ENCODE measurements around the gene POLR3E.
A peak's percentile ranks its signal among the peaks of the same experiment; 100 is the strongest.
"Not testable (repeated sequence)": the region's sequence is repeated elsewhere in the genome, so short reads cannot be mapped to it uniquely, and the experiment has no call there.

POLR3E gene

DNA sequence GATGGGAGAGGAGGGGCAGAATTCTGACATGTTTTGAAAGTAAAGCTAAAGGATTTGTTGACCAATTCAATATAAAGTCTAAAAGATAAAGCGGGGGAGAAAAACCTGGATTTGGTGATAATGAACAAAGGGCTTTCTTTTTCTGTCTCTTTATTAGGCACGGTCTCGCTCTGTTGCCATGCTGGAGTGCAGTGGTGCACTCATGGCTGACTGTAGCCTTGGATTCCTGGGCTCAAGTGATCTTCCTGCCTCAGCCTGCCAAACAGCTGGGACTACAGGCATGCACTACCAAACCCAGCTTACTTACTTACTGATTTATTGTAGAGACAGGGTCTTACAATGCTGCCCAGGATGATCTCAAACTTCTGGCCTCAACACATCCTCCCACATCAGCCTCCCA, 69.7 kb downstream of the POLR3E start:
- Histone ChIP-seq H3K9me3 (ENCODE audit: control insufficient read depth, low read length) (no peaks in the 10 kb centered on the region), H3K9ac (ENCODE audit: low read length) (no peak overlapping the region), H3K27me3 (ENCODE audit: control insufficient read depth, insufficient read depth, low read length) (no peaks in the 10 kb centered on the region), H3K36me3 (ENCODE audit: control insufficient read depth, insufficient read depth, low read length) (peaks cover 6% of the 10 kb centered on the region), H3K4me1 (ENCODE audit: control insufficient read depth, insufficient read depth, low read length) (peaks cover 47% of the 10 kb centered on the region), H3K4me3 (ENCODE audit: low read length) (no peak overlapping the region)

DNA sequence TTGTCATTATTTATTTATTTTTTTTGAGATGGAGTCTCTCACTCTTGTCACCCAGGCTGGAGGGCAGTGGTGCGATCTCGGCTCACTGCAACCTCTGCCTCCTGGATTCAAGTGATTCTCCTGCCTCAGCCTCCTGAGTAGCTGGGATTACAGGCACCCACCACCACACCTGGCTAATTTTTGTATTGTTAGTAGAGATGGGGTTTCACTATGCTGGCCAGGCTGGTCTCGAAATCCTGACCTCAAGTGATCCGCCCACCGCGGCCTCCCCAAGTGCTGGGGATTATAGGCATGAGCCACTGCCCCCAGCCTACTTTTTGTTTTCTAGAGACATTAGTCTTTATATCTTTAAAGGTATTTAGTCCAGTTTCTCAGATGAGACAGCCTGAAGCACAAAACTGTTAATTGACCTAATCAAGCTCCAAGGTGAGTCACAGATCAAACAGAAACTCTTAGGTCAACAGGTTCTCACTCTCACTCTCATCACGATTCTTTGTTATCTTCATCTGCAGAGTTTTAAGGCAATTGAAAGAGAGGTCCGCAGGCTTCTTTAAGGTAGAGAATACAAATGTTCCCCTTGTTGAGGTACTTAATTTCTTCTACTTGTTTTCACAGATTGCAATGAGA, 71.1 kb downstream of the POLR3E start:
- not testable (repeated sequence) for H3K4me3 ChIP-seq (ENCODE audit: low read length); H3K36me3 ChIP-seq (ENCODE audit: control insufficient read depth, insufficient read depth, low read length); H3K27me3 ChIP-seq (ENCODE audit: control insufficient read depth, insufficient read depth, low read length); H3K9ac ChIP-seq (ENCODE audit: low read length); H3K9me3 ChIP-seq (ENCODE audit: control insufficient read depth, low read length)
- H3K4me1 ChIP-seq (ENCODE audit: control insufficient read depth, insufficient read depth, low read length): peaks cover 61% of the 10 kb centered on the region

DNA sequence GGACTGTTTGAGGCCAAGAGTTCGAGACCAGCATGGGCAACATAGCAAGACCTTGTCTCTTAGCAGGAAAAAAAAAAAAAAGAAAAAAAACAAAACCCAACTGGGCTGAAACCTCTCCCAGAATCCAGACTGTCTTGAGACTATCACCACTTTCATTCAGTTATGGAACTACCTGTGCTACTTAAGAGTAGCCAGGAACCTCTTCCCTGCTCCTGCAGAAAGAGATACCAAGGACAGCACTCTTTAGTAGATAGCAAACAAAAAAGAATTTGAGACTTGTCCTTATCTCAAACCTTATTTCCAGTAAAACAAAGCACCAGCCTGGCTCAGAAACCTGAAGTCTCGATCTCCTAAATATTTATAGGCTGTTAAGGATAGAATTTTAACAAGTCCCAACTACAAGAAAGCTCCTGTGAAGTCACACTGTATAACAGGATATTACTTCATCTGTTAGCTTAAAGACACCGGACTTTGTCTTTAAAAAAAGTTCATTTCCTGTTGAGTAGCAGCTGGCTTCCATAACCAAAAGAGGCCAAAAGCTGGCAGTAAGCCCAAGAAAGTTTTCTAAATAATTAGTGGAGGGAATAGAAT, 72.1 kb downstream of the POLR3E start:
- Histone ChIP-seq H3K9me3 (ENCODE audit: control insufficient read depth, low read length) (no peaks in the 10 kb centered on the region), H3K4me3 (ENCODE audit: low read length) (no peak overlapping the region), H3K4me1 (ENCODE audit: control insufficient read depth, insufficient read depth, low read length) (peaks cover 61% of the 10 kb centered on the region), H3K27me3 (ENCODE audit: control insufficient read depth, insufficient read depth, low read length) (no peaks in the 10 kb centered on the region), H3K9ac (ENCODE audit: low read length) (no peak overlapping the region), H3K36me3 (ENCODE audit: control insufficient read depth, insufficient read depth, low read length) (peaks cover 6% of the 10 kb centered on the region)

DNA sequence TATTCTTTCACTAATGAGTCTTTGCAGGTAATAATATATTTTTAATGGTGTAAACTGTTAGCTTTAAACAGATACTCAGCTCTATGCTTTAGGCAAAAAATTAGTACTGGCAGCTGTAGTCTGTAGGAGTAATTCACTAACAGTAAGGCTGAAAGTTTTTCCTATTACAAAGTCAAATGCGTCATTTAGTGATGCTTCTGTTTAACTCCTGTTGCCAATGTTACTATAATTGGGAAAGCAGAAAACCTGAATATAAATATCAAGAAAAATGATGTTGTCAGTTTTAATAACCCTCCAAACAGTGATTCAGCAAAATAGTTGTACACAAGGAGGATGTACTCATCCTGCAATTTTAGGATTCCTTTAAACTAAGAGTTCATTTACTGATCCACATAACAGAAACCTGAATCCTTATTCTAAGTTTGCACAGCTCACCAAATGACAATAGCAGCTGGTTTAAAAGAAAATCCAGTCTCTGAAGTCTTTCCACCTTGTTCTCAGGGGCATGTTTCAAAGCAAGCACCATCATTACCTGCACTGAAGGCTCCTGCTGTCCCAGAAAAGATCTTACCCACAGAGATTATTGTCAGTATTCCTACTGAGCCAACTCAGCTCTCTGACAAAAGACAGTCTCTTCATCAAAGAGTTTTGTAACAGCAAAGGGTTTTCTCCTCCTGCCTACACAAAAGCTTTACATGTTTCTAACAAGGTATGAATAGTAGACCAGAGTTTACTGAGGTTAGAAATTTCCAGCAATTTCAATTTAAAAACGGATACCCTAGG, 73.0 kb downstream of the POLR3E start:
- peaks cover 61% of the 10 kb centered on the region for H3K4me1 ChIP-seq (ENCODE audit: control insufficient read depth, insufficient read depth, low read length)
- no peak overlapping the region for H3K9ac ChIP-seq (ENCODE audit: low read length)

DNA sequence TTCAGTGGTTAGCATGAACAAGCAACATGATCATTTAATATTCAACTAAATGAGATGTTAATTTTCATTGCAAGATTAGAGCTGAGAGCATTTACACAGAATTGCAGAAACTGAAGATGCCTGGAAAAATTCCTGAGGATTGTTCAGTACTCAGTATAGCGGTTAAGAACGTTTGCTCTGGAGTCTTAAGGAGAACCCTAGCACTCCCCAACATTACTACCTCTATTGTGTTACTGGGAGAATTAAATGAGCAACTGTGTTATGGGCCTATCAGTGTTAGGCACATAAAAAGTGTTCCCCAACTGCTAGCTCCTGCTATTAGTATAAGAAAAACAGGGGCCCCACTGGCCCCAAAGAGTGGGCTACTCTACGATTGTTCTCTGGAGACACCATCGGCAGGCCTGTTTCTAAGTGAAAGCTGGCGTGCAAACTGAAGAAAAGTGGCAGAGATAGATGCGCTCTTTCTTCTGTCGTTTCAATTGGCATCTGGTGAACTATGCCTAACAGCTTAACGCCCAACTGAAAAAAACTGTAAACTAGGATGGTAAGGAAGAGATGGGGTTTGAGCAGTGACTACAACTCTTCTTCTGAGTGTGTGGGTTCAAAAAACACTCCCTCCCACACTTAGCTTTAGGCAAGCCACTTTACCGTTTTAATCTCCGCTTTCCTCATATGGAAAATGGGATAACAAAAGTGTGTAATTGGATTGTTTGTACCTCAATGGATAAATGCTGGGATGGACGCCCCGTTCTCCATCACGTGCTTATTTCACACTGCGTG, 75.9 kb downstream of the POLR3E start:
- Histone ChIP-seq H3K9me3 (ENCODE audit: control insufficient read depth, low read length) (no peaks in the 10 kb centered on the region), H3K27me3 (ENCODE audit: control insufficient read depth, insufficient read depth, low read length) (no peaks in the 10 kb centered on the region), H3K9ac (ENCODE audit: low read length) (peak overlapping the region; percentile 89), H3K36me3 (ENCODE audit: control insufficient read depth, insufficient read depth, low read length) (no peaks in the 10 kb centered on the region), H3K4me1 (ENCODE audit: control insufficient read depth, insufficient read depth, low read length) (peaks cover 49% of the 10 kb centered on the region), H3K4me3 (ENCODE audit: low read length) (peak overlapping the region; percentile 60)

More for the DNA sequence above, 73.0 kb downstream of the POLR3E start:
- H3K27me3 ChIP-seq (ENCODE audit: control insufficient read depth, insufficient read depth, low read length): no peaks in the 10 kb centered on the region
- peaks cover 6% of the 10 kb centered on the region for H3K36me3 ChIP-seq (ENCODE audit: control insufficient read depth, insufficient read depth, low read length)
- H3K4me3 ChIP-seq (ENCODE audit: low read length): no peak overlapping the region
- H3K9me3 ChIP-seq (ENCODE audit: control insufficient read depth, low read length): no peaks in the 10 kb centered on the region

DNA sequence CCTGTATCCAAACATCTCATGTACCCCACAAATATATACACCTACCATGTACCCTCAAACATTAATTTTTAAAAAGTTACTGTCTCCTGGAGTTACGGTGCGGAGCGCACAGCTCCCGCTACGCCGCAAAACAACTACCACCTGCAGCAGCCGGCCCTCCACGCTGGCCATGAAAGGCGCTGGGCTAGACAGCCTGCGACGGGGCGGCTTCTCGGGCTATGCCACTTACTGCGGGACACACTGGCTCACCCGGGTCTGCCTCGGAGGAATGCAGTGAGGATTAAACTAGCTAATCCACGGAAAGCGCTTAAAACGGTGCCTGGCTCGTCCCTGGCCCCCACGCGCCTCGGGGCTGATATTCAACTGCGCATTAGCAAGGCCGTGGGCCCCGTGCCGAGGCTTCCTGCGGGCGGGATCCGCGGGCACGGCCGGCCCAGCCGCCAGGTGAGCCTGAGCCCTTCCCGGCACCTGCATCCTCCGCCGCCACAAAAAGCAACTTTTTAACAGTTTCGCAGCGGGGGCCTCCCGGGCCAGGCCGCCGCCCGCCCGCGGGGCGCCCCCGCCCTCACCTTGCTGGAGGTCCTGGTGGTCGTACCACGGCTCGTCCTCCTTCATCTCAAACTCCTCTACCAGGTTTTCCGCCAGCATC, 76.6 kb downstream of the POLR3E start:
- H3K4me3 ChIP-seq (ENCODE audit: low read length): peak overlapping the region; percentile 60
- no peaks in the 10 kb centered on the region for H3K9me3 ChIP-seq (ENCODE audit: control insufficient read depth, low read length)
- H3K27me3 ChIP-seq (ENCODE audit: control insufficient read depth, insufficient read depth, low read length): no peaks in the 10 kb centered on the region
- no peaks in the 10 kb centered on the region for H3K36me3 ChIP-seq (ENCODE audit: control insufficient read depth, insufficient read depth, low read length)
- H3K4me1 ChIP-seq (ENCODE audit: control insufficient read depth, insufficient read depth, low read length): peaks cover 46% of the 10 kb centered on the region
- H3K9ac ChIP-seq (ENCODE audit: low read length): peak overlapping the region; percentile 89

DNA sequence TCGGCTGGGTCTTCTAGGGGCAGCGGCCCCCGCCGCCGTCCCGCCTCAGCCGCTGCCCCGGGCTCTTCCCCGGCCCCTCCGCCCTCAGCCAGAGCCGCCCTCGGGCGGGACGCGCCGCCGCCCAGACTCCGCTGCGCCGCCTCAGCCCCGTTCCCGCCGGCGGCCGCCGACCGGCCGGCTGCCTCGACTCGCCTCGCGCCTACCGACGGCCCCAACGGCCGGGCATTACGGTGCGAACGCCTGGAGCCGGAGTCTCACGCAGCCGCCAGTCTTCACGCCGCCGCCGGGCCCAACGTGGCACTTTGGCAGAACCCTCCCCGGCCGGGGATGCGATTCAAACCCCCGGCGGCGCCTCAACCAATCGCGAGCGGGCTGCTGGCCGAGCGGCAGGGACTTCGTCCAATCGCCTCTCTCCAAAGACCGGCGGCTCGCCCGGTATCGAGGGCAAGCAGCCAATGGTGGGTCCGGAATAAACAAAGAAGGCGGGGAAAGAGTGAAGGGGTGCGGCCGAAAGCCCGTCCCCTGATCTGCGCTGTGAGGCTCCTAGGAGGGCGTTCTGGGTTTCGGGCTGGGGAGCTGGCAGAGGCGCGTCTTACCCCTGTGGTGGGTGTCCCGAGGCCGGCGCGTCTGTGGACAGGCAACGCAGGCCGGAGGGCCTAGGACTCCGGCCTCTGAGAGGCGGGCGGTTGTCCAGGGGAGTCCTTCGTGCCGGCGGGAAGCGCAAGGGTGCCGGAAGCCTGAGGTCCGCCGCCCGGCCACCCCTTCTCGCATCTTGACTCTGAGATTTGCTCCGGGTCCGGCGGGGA, 77.3 kb downstream of the POLR3E start, which contains the start of gene CDR2:
Gene CDR2 (minus strand): TSS at position 309 of the 806 bp plus-strand sequence. CDS start 310 bp downstream, outside the sequence.
- Histone ChIP-seq H3K9ac (ENCODE audit: low read length) (peak within 1 kb of the TSS; percentile 89), H3K36me3 (ENCODE audit: control insufficient read depth, insufficient read depth, low read length) (no peaks in the 10 kb centered on the region), H3K9me3 (ENCODE audit: control insufficient read depth, low read length) (no peaks in the 10 kb centered on the region), H3K27me3 (ENCODE audit: control insufficient read depth, insufficient read depth, low read length) (no peaks in the 10 kb centered on the region), H3K4me3 (ENCODE audit: low read length) (peak within 1 kb of the TSS; percentile 60), H3K4me1 (ENCODE audit: control insufficient read depth, insufficient read depth, low read length) (peaks cover 39% of the 10 kb centered on the region)

DNA sequence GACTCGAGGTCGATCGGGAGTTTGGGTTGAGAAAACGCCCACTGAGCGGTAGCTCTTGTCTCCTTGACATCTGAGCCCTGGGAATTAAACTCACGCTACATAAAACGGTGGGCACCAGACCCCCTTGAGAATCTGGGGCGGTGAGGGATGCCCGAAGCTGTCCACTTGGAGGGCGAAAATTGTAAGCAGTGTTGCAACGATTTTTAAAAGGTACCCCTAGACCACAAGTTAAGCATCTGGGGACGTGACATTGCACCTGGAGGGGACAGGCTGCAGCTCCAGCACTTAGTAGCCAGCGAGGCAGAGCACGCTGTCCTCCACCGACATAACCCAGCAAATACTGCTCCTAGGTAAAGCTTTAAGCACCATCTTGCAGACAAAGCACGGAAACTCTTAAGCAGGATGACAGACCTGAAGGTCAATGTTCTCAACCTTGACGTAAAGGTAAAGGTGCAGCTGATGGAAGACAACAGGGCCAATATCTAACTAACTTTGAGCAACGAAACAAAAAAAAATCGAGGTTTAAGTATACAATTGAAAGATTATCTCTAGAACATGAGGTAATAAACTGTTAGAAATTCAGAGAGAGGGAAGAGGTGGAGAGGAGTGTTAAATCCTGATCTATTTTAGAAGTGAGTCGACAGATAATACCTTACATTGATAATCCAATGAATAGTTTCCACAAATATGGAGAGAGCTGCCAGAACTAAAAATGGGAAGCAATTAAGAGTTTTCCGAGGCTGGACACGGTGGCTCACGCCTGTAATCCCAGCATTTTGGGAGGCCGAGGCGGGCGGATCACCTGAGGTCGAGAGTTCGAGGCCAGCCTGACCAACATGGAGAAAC, 78.1 kb downstream of the POLR3E start:
- Histone ChIP-seq H3K9me3 (ENCODE audit: control insufficient read depth, low read length) (no peaks in the 10 kb centered on the region), H3K27me3 (ENCODE audit: control insufficient read depth, insufficient read depth, low read length) (no peaks in the 10 kb centered on the region), H3K9ac (ENCODE audit: low read length) (peak overlapping the region; percentile 78), H3K36me3 (ENCODE audit: control insufficient read depth, insufficient read depth, low read length) (no peaks in the 10 kb centered on the region), H3K4me1 (ENCODE audit: control insufficient read depth, insufficient read depth, low read length) (peaks cover 30% of the 10 kb centered on the region), H3K4me3 (ENCODE audit: low read length) (peak overlapping the region; percentile 15)

DNA sequence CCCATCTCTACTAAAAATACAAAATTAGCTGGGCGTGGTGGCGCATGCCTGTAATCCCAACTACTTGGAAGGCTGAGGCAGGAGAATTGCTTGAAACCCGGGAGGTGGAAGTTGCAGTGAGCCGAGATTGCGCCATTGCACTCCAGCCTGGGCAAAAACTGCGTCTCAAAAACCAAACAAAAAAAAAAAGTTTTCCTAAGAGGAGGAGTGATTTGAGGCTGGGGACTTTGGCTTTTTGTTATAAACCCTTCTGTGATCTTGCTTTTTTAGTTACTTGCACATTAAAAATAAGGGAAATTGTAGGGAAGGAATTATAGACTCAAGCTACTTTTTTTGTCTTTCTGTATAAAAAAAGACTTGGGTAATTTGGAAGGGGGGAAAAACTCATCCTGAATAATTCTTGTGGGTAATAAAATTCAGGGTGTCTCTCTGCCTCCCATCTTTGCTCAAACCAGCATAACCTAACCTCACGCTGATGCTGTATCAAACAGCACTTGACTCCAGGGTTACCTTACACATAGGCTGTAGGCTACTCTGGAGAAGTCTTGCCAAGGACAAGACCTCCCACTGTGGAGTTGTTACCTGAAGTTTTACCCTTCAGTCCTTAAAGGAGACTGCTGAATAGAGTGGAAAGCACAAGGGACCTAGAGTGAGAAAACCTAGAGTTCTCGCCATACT, 78.9 kb downstream of the POLR3E start:
- no peaks in the 10 kb centered on the region for H3K9me3 ChIP-seq (ENCODE audit: control insufficient read depth, low read length)
- no peak overlapping the region for H3K4me3 ChIP-seq (ENCODE audit: low read length)
- H3K36me3 ChIP-seq (ENCODE audit: control insufficient read depth, insufficient read depth, low read length): no peaks in the 10 kb centered on the region
- H3K27me3 ChIP-seq (ENCODE audit: control insufficient read depth, insufficient read depth, low read length): no peaks in the 10 kb centered on the region
- H3K9ac ChIP-seq (ENCODE audit: low read length): no peak overlapping the region
- peaks cover 23% of the 10 kb centered on the region for H3K4me1 ChIP-seq (ENCODE audit: control insufficient read depth, insufficient read depth, low read length)

DNA sequence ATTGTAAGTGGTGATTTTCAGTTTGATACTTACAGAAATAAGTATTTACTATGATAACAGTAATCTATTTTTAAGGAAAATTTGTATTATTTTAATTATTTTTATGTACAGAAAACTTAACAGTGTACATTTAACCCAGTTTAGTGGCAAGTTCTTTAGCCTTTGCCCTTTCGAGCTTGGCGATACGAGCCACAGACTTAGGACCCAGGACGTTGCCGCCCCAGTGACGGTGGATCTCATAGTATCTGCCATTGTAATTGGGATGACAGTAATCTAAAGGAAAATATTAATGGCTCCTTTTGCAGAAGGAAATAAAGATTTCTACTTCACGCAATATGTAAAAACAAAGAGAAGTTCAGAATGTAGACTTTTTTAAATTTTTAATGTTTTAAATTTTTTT, 82.4 kb downstream of the POLR3E start:
- no peaks in the 10 kb centered on the region for H3K36me3 ChIP-seq (ENCODE audit: control insufficient read depth, insufficient read depth, low read length)
- no peak overlapping the region for H3K4me3 ChIP-seq (ENCODE audit: low read length)
- H3K4me1 ChIP-seq (ENCODE audit: control insufficient read depth, insufficient read depth, low read length): no peaks in the 10 kb centered on the region

More for the DNA sequence above, 82.4 kb downstream of the POLR3E start:
- Histone ChIP-seq H3K9ac (ENCODE audit: low read length) (no peak overlapping the region), H3K27me3 (ENCODE audit: control insufficient read depth, insufficient read depth, low read length) (no peaks in the 10 kb centered on the region), H3K9me3 (ENCODE audit: control insufficient read depth, low read length) (no peaks in the 10 kb centered on the region)
